ENCODE results near the gene LLGL2. TPM values are rescaled to one million over a fixed set of nuclear protein-coding genes. Genes with fewer than 3 reads are reported as not detected.
"Not testable (repeated sequence)": the region's sequence is repeated elsewhere in the genome, so short reads cannot be mapped to it uniquely, and the experiment has no call there.

LLGL2 gene
- total and polyA plus RNA-seq, 2 experiments from 2014 or later = 35.2 to 40.3 TPM

GRCh38 chr17:75574404-75575036 is 49.0 kb downstream of the LLGL2 start:
- no peaks in the 10 kb centered on the region for H3K9me3 ChIP-seq (ENCODE audit: low read depth)
- H3K4me1 ChIP-seq (ENCODE audit: low read depth) = peaks cover 10% of the 10 kb centered on the region
- TF ChIP-seq CTCF (IDR thresholded peaks at IDR 0.05; ENCODE audit: low read depth, low read length) = no peak
- no peak for DNase-seq (ENCODE audit: low read depth in 1 of 2, low spot score in 1 of 2)
- no peaks in the 10 kb centered on the region for H3K36me3 ChIP-seq
- H3K27me3 ChIP-seq = no peaks in the 10 kb centered on the region
- no peak overlapping the region for H3K27ac ChIP-seq
- no peak overlapping the region for H3K4me3 ChIP-seq

- Histone ChIP-seq H3K9me3 (ENCODE audit: low read depth) (no peaks in the 10 kb centered on the region), H3K27me3 (no peaks in the 10 kb centered on the region), H3K27ac (no peak overlapping the region), H3K36me3 (no peaks in the 10 kb centered on the region), H3K4me3 (no peak overlapping the region), H3K4me1 (ENCODE audit: low read depth) (peaks cover 10% of the 10 kb centered on the region)
- DNase-seq (ENCODE audit: low read depth in 1 of 2, low spot score in 1 of 2) = no peak
- TF ChIP-seq CTCF (IDR thresholded peaks at IDR 0.05; ENCODE audit: low read depth, low read length) = no peak
Observed at GRCh38 chr17:75575197-75575596, 49.7 kb downstream of the LLGL2 start.

- Histone ChIP-seq H3K27ac (no peak overlapping the region), H3K27me3 (no peaks in the 10 kb centered on the region), H3K36me3 (no peaks in the 10 kb centered on the region), H3K4me1 (ENCODE audit: low read depth) (peaks cover 10% of the 10 kb centered on the region), H3K4me3 (no peak overlapping the region), H3K9me3 (ENCODE audit: low read depth) (no peaks in the 10 kb centered on the region)
- no peak for DNase-seq (ENCODE audit: low read depth in 1 of 2, low spot score in 1 of 2)
- no peak for TF ChIP-seq CTCF (IDR thresholded peaks at IDR 0.05; ENCODE audit: low read depth, low read length)
Observed at GRCh38 chr17:75575728-75576127, 50.2 kb downstream of the LLGL2 start.

- H3K9me3 ChIP-seq (ENCODE audit: low read depth) = no peaks in the 10 kb centered on the region
- H3K27me3 ChIP-seq = no peaks in the 10 kb centered on the region
- TF ChIP-seq CTCF (IDR thresholded peaks at IDR 0.05; ENCODE audit: low read depth, low read length) = no peak
- H3K27ac ChIP-seq = no peak overlapping the region
- no peaks in the 10 kb centered on the region for H3K36me3 ChIP-seq
- peaks cover 10% of the 10 kb centered on the region for H3K4me1 ChIP-seq (ENCODE audit: low read depth)
- no peak overlapping the region for H3K4me3 ChIP-seq
- no peak for DNase-seq (ENCODE audit: low read depth in 1 of 2, low spot score in 1 of 2)
Observed at GRCh38 chr17:75576661-75577060, 51.2 kb downstream of the LLGL2 start.

- not testable (repeated sequence) for DNase-seq (ENCODE audit: low read depth in 1 of 2, low spot score in 1 of 2); H3K4me3 ChIP-seq
Observed at GRCh38 chr17:75581121-75581725, 55.7 kb downstream of the LLGL2 start.

GRCh38 chr17:75583197-75583596 is 57.7 kb downstream of the LLGL2 start:
- H3K4me1 ChIP-seq (ENCODE audit: low read depth) = peaks cover 17% of the 10 kb centered on the region
- not testable (repeated sequence) for H3K27me3 ChIP-seq; H3K9me3 ChIP-seq (ENCODE audit: low read depth); H3K36me3 ChIP-seq; H3K4me3 ChIP-seq; DNase-seq (ENCODE audit: low read depth in 1 of 2, low spot score in 1 of 2); H3K27ac ChIP-seq

More at GRCh38 chr17:75581121-75581725, 55.7 kb downstream of the LLGL2 start:
- H3K36me3 ChIP-seq; H3K27ac ChIP-seq; H3K9me3 ChIP-seq (ENCODE audit: low read depth); H3K27me3 ChIP-seq: not testable (repeated sequence)
- H3K4me1 ChIP-seq (ENCODE audit: low read depth) = peaks cover 18% of the 10 kb centered on the region

Measured in cardiac muscle cell (in vitro differentiated cells and primary cell).